Endodermal cell (in vitro differentiated cells): ENCODE data around the gene C14orf93. TPM values are rescaled to one million over a fixed set of nuclear protein-coding genes. Genes with fewer than 3 reads are reported as not detected.

Source experiments
- DNase-seq: peaks from one replicate; pipeline ENCODE4 v3.0.0-alpha.2; 2017
- H3K27ac ChIP-seq: 2 replicates; pipeline ENCODE4 v1.5.1; 2013; ENCODE audit warnings: mild to moderate bottlenecking, low read depth, low read length, moderate library complexity
- H3K27me3 ChIP-seq: 2 replicates; pipeline ENCODE4 v1.6.1; 2013; ENCODE audit warnings: mild to moderate bottlenecking, low read length, moderate library complexity; ENCODE audit not compliant: insufficient read depth, control insufficient read depth, poor library complexity, severe bottlenecking
- H3K36me3 ChIP-seq: 2 replicates; pipeline ENCODE4 v1.7.0; 2013; ENCODE audit warnings: mild to moderate bottlenecking, low read length, moderate library complexity; ENCODE audit not compliant: control insufficient read depth, insufficient read depth
- H3K4me1 ChIP-seq: one replicate; pipeline ENCODE4 v1.7.0; 2013; ENCODE audit warnings: low read length; ENCODE audit not compliant: control insufficient read depth, insufficient read depth
- H3K4me3 ChIP-seq: 2 replicates; pipeline ENCODE4 v1.5.1; 2013; ENCODE audit warnings: mild to moderate bottlenecking, low read length, moderate library complexity
- H3K9ac ChIP-seq: 2 replicates; pipeline ENCODE4 v1.6.1; 2013; ENCODE audit warnings: mild to moderate bottlenecking, low read length, moderate library complexity; ENCODE audit not compliant: poor library complexity, severe bottlenecking; ENCODE audit errors: extremely low read depth
- H3K9me3 ChIP-seq: 2 replicates; pipeline ENCODE4 v1.6.1; 2013; ENCODE audit warnings: mild to moderate bottlenecking, low read length, moderate library complexity; ENCODE audit not compliant: control insufficient read depth
- H3K27ac Mint-ChIP-seq: 2 replicates; pipeline ENCODE4 v1.8.0; 2020; ENCODE audit warnings: mixed read lengths
- H3K27me3 Mint-ChIP-seq: 2 replicates; pipeline ENCODE4 v1.8.0; 2021; ENCODE audit warnings: mild to moderate bottlenecking, mixed read lengths; ENCODE audit not compliant: insufficient read depth
- H3K36me3 Mint-ChIP-seq: 2 replicates; pipeline ENCODE4 v1.8.0; 2020; ENCODE audit warnings: low read depth, mixed read lengths
- H3K4me1 Mint-ChIP-seq: 2 replicates; pipeline ENCODE4 v1.8.0; 2020; ENCODE audit warnings: mixed read lengths
- H3K4me3 Mint-ChIP-seq: 2 replicates; pipeline ENCODE4 v1.8.0; 2020; ENCODE audit warnings: mild to moderate bottlenecking, moderate library complexity, mixed read lengths
- H3K9me3 Mint-ChIP-seq: 2 replicates; pipeline ENCODE4 v1.8.0; 2020; ENCODE audit warnings: mild to moderate bottlenecking, mixed read lengths
- WGBS, 2 experiments: methylation state at CpG; one replicate each; pipeline versions ENCODE4 v1.1.5 to v1.1.7; 2013; ENCODE audit warnings: missing lambda C conversion rate in 2 of 2, mixed read lengths in 1 of 2; ENCODE audit not compliant: insufficient coverage in 1 of 2, insufficient read length in 1 of 2; 5-methylcytosine and 5-hydroxymethylcytosine counted together
- total RNA-seq, 2 donors: library from RNA; stranded (reverse); fragmentation: NEBNext Ultra II Directional in 1 of 2; extraction: Animal tissue kit (Norgen Biotek cat#: 25700) in 1 of 2; gene quantifications; 2 replicates in 1 of 2; 3 replicates in 1 of 2; pipeline ENCODE4 v1.2.1, GENCODE V29; 2021
- TF ChIP-seq, protein P1 (sequence below): fragments of 200-600 bp; sonication (generic); conservative IDR thresholded peaks from 2 replicates; pipeline ENCODE4 v1.5.0; 2021; ENCODE audit warnings: antibody characterized with exemption, mild to moderate bottlenecking

Gene C14orf93
- total RNA-seq, 2 donors from 2014 or later: 7.0 to 9.4 TPM

DNA sequence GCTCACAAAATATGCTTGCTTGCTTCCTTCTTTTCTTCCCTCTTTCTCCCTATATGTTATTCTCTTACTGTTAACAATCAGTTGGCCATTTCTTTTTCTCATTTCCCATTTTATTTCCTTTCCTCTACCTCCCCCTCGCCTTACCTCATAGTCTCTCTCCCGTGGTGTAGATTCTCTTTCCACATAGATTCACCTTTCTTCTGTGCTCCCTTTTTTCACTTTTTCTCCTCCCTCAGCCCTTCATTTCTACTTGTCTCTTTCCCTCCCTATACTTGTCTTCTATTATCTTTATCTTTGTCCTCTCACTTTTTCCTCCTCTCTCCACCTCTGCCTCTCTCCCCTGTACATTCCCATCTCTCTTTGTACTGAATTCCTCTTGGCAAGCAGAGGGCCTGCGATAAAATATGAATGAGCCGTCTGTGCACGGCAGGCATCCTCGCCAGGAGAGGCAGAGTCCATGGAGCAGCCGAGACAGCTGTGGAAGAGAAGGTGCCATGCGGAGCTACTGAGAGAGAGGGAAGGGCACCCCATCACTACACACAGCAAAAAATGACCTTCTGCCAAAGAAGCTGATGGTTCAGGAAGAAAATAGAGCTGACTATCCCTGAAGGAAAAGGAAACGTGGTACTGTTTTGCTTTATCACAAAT, 12.1 kb downstream of the C14orf93 start:
- Mint-ChIP-seq H3K9me3 (no peaks in the 10 kb centered on the region), H3K4me1 (peaks cover 31% of the 10 kb centered on the region)
- WGBS, 2 experiments: 91 to 96% methylated on average over 3 to 8 of the region's 9 CpGs

DNA sequence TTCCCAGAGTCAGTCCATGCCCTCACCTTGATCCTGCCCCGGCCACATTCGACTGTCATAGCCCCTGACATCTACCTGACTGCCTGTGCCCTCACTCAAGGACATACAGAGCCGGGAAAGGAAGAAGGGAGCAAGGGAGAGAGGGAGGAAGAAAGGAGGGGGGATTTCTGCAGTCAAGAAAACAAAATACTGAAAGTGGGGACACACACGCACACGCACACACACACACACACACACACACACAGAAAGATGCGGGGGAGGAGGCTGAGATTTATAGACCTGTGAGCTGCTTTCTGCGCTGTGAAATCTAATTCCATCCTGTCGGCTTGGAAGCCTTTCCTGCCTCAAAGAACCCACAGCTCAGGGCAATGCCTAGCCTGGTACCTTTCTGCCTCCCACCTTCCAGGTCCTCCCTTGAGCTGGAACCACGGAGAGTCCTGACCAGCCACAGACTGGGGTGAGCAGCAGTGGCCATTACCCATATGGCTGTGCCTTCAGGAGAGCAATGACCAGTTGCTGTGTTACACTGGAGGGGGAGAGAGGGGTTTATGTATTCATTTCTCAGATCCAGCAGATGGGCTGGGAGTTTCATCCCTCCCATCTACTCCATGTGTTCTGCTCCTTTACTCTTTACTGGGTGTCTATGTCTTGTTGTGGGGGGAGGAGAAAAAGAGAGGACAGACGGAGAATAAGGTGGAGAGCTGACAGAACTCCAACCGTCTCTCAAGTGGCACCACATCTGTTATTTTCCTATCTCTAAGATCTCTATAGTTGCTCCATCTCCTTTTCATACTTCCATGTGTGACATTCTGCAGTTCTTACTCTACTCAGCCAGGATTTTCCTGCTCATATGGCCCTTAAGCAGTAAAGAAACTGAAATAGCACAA, 12.9 kb downstream of the C14orf93 start:
- TF ChIP-seq, protein P1, sequence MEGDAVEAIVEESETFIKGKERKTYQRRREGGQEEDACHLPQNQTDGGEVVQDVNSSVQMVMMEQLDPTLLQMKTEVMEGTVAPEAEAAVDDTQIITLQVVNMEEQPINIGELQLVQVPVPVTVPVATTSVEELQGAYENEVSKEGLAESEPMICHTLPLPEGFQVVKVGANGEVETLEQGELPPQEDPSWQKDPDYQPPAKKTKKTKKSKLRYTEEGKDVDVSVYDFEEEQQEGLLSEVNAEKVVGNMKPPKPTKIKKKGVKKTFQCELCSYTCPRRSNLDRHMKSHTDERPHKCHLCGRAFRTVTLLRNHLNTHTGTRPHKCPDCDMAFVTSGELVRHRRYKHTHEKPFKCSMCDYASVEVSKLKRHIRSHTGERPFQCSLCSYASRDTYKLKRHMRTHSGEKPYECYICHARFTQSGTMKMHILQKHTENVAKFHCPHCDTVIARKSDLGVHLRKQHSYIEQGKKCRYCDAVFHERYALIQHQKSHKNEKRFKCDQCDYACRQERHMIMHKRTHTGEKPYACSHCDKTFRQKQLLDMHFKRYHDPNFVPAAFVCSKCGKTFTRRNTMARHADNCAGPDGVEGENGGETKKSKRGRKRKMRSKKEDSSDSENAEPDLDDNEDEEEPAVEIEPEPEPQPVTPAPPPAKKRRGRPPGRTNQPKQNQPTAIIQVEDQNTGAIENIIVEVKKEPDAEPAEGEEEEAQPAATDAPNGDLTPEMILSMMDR: no peak
- Histone ChIP-seq H3K36me3 (no peaks in the 10 kb centered on the region), H3K27me3 (no peaks in the 10 kb centered on the region), H3K9me3 (no peaks in the 10 kb centered on the region), H3K4me3 (no peak overlapping the region), H3K27ac (no peak overlapping the region), H3K9ac (no peak overlapping the region), H3K4me1 (peaks cover 15% of the 10 kb centered on the region)
- Mint-ChIP-seq H3K27me3 (no peaks in the 10 kb centered on the region), H3K27ac (no peak overlapping the region), H3K4me1 (peaks cover 31% of the 10 kb centered on the region), H3K36me3 (no peaks in the 10 kb centered on the region), H3K9me3 (no peaks in the 10 kb centered on the region), H3K4me3 (no peak overlapping the region)
- WGBS, 2 experiments: 82 to 92% methylated on average over 6 to 11 of the region's 11 CpGs
- no peak for DNase-seq

More for the DNA sequence above, 12.1 kb downstream of the C14orf93 start:
- H3K36me3 Mint-ChIP-seq: no peaks in the 10 kb centered on the region
- H3K4me1 ChIP-seq: peaks cover 15% of the 10 kb centered on the region
- TF ChIP-seq, protein P1: no peak
- H3K27ac Mint-ChIP-seq: no peak overlapping the region
- no peak overlapping the region for H3K9ac ChIP-seq
- H3K9me3 ChIP-seq: no peaks in the 10 kb centered on the region
- H3K27me3 Mint-ChIP-seq: no peaks in the 10 kb centered on the region
- DNase-seq: no peak
- no peak overlapping the region for H3K27ac ChIP-seq
- no peak overlapping the region for H3K4me3 ChIP-seq
- H3K4me3 Mint-ChIP-seq: no peak overlapping the region
- H3K36me3 ChIP-seq: no peaks in the 10 kb centered on the region
- H3K27me3 ChIP-seq: no peaks in the 10 kb centered on the region

DNA sequence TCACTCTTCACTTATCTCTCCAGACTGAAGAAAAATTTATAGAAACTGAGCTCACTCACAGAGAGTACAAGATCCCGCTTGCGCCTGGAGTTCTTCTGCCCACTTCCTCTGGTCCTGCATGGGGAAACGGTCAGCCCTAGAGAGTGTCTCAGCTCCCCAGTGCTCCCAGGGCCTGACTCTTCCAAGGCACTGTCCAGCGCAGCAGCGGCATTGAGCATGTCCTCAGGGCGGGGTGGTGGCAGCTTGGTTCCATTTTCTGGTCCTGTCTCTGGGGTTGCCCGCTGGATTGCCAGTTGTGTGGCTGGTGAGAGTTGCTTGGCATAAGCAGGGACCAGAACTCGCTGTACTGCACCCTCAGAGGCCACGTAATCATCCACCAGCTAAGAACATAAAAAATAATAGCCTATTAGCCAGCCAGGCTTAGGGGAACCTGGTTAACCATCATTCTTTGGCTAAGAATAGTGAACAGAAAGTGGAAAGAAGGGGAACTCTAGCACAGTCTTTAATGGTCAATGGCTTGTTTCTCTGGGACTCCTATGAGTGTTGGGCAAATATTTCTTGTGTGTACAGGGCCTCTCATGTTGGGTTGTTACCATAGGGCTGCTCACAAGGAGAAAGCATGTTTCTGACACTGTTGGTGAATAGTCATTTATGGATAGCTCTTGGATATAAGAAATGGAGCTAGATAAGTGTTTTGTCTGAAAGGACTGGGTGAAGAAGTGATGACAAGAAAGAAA, 13.9 kb downstream of the C14orf93 start:
- Mint-ChIP-seq H3K4me3 (no peak overlapping the region), H3K36me3 (peaks cover 3% of the 10 kb centered on the region), H3K27me3 (no peaks in the 10 kb centered on the region), H3K4me1 (peaks cover 31% of the 10 kb centered on the region), H3K9me3 (no peaks in the 10 kb centered on the region), H3K27ac (no peak overlapping the region)
- no peak for DNase-seq
- TF ChIP-seq, protein P1: no peak
- Histone ChIP-seq H3K4me1 (peaks cover 15% of the 10 kb centered on the region), H3K36me3 (no peaks in the 10 kb centered on the region), H3K9ac (no peak overlapping the region), H3K27me3 (no peaks in the 10 kb centered on the region), H3K27ac (no peak overlapping the region), H3K9me3 (no peaks in the 10 kb centered on the region), H3K4me3 (no peak overlapping the region)
- WGBS, 2 experiments: 94 to 98% methylated on average over 3 to 9 of the region's 9 CpGs
